Measurements from ENCODE around the gene WDFY4. TPM values are rescaled to one million over a fixed set of nuclear protein-coding genes. Genes with fewer than 3 reads are reported as not detected.

The WDFY4 gene
- total RNA-seq, 1 experiment from 2014 or later, result 0.23 TPM

GRCh38 chr10:48748573-48748972, 63.9 kb downstream of the WDFY4 start:
- Histone ChIP-seq H3K27ac (ENCODE audit: low read length) (no peak overlapping the region), H3K9me3 (ENCODE audit: control insufficient read depth, insufficient read depth, low read depth, low read length) (no peaks in the 10 kb centered on the region), H3K4me3 (ENCODE audit: low read depth in 2 of 2, low read length in 2 of 2) (no peak overlapping the region), H3K27me3 (ENCODE audit: control insufficient read depth, insufficient read depth, low read length) (no peaks in the 10 kb centered on the region), H3K4me1 (ENCODE audit: control insufficient read depth, insufficient read depth, low read length) (no peaks in the 10 kb centered on the region), H3K36me3 (ENCODE audit: control insufficient read depth, insufficient read depth, low read length) (no peaks in the 10 kb centered on the region)
- BruUV-seq (replicated peaks), result no TSS peak
- intact Hi-C loops (cut with micrococcal nuclease; ENCODE audit: unreplicated experiment), result no loop called here
- CTCF ChIA-PET, result no interaction called here
- ATAC-seq (no peak), DNase-seq (ENCODE audit: low read depth, low spot score) (no peak)
- TF ChIP-seq SIN3A (IDR thresholded peaks at IDR 0.05; ENCODE audit: borderline replicate concordance, insufficient read depth, low read depth, low read length) (no peak), REST (IDR thresholded peaks at IDR 0.05; ENCODE audit: insufficient read depth in 1 of 2, low read depth in 2 of 2, low read length in 1 of 2) (no peak), POLR2AphosphoS5 (IDR thresholded peaks at IDR 0.05; ENCODE audit: low read depth, low read length) (no peak), TCF7L2 (IDR thresholded peaks at IDR 0.05; ENCODE audit: low read depth, low read length) (no peak), CTCF (IDR thresholded peaks at IDR 0.05) (no peak)
- in situ Hi-C loops (cut with HindIII; ENCODE audit: low pct_unique_long_range_greater_than_20kb, low sequenced_read_pairs), result no loop called here
- POLR2A ChIA-PET, result no interaction called here

- intact Hi-C loops (cut with micrococcal nuclease; ENCODE audit: unreplicated experiment), result no loop called here
- no peak overlapping the region for H3K4me3 ChIP-seq (ENCODE audit: low read depth in 2 of 2, low read length in 2 of 2)
- H3K9me3 ChIP-seq (ENCODE audit: control insufficient read depth, insufficient read depth, low read depth, low read length), result no peaks in the 10 kb centered on the region
- DNase-seq (ENCODE audit: low read depth, low spot score), result no peak
- no peak overlapping the region for H3K27ac ChIP-seq (ENCODE audit: low read length)
- ChIA-PET POLR2A (no interaction called here), CTCF (no interaction called here)
- no peaks in the 10 kb centered on the region for H3K36me3 ChIP-seq (ENCODE audit: control insufficient read depth, insufficient read depth, low read length)
- no peaks in the 10 kb centered on the region for H3K4me1 ChIP-seq (ENCODE audit: control insufficient read depth, insufficient read depth, low read length)
- TF ChIP-seq TCF7L2 (IDR thresholded peaks at IDR 0.05; ENCODE audit: low read depth, low read length) (no peak), SIN3A (IDR thresholded peaks at IDR 0.05; ENCODE audit: borderline replicate concordance, insufficient read depth, low read depth, low read length) (no peak), POLR2AphosphoS5 (IDR thresholded peaks at IDR 0.05; ENCODE audit: low read depth, low read length) (no peak), REST (IDR thresholded peaks at IDR 0.05; ENCODE audit: insufficient read depth in 1 of 2, low read depth in 2 of 2, low read length in 1 of 2) (no peak), CTCF (IDR thresholded peaks at IDR 0.05) (no peak)
- no peak for ATAC-seq
- in situ Hi-C loops (cut with HindIII; ENCODE audit: low pct_unique_long_range_greater_than_20kb, low sequenced_read_pairs), result no loop called here
- H3K27me3 ChIP-seq (ENCODE audit: control insufficient read depth, insufficient read depth, low read length), result no peaks in the 10 kb centered on the region
- no TSS peak for BruUV-seq (replicated peaks)
Measured at GRCh38 chr10:48749254-48749787, 64.6 kb downstream of the WDFY4 start.
